Activated naive CD4-positive, alpha-beta T cell treated with anti-CD3 and anti-CD28 coated beads, Interleukin-2, amount 50 U/mL, for 24 hours (primary cell): ENCODE data around the gene FBXW9.
A peak's percentile ranks its signal among the peaks of the same experiment; 100 is the strongest.
"Not testable (repeated sequence)": the region's sequence is repeated elsewhere in the genome, so short reads cannot be mapped to it uniquely, and the experiment has no call there.

Source experiments
- H3K27ac Mint-ChIP-seq: one replicate; pipeline ENCODE4 v1.8.0; 2021; ENCODE audit warnings: mild to moderate bottlenecking, mixed read lengths
- H3K27me3 Mint-ChIP-seq: one replicate; pipeline ENCODE4 v1.8.0; 2021; ENCODE audit warnings: mixed read lengths
- H3K36me3 Mint-ChIP-seq: one replicate; pipeline ENCODE4 v1.8.0; 2021; ENCODE audit warnings: mixed read lengths
- H3K4me1 Mint-ChIP-seq: one replicate; pipeline ENCODE4 v1.8.0; 2021; ENCODE audit warnings: mixed read lengths
- H3K4me3 Mint-ChIP-seq: one replicate; pipeline ENCODE4 v1.8.0; 2021; ENCODE audit warnings: mild to moderate bottlenecking, mixed read lengths
- H3K9me3 Mint-ChIP-seq: one replicate; pipeline ENCODE4 v1.8.0; 2021; ENCODE audit warnings: mixed read lengths

FBXW9 gene

GRCh38 chr19:12696366-12697335 is at the start of gene FBXW9:
FBXW9 (minus strand) TSS chr19:12696631; CDS start chr19:12696581, 50 bp downstream.
- Mint-ChIP-seq H3K4me1 (peaks cover 13% of the 10 kb centered on the region), H3K4me3 (peak within 1 kb of the TSS; percentile 90), H3K27ac (peak within 1 kb of the TSS; percentile 91), H3K36me3 (peaks cover 2% of the 10 kb centered on the region), H3K9me3 (no peaks in the 10 kb centered on the region), H3K27me3 (no peaks in the 10 kb centered on the region)

- peaks cover 13% of the 10 kb centered on the region for H3K36me3 Mint-ChIP-seq
- H3K9me3 Mint-ChIP-seq = no peaks in the 10 kb centered on the region
- no peak overlapping the region for H3K4me3 Mint-ChIP-seq
- no peak overlapping the region for H3K27ac Mint-ChIP-seq
- H3K4me1 Mint-ChIP-seq = peaks cover 5% of the 10 kb centered on the region
- peaks cover 1% of the 10 kb centered on the region for H3K27me3 Mint-ChIP-seq
These were observed 48.9 kb upstream of the FBXW9 start for GRCh38 chr19:12745166-12745897.

GRCh38 chr19:12737835-12738351 is 41.5 kb upstream of the FBXW9 start:
- peaks cover 27% of the 10 kb centered on the region for H3K4me1 Mint-ChIP-seq
- H3K27me3 Mint-ChIP-seq = no peaks in the 10 kb centered on the region
- H3K9me3 Mint-ChIP-seq = no peaks in the 10 kb centered on the region
- H3K4me3 Mint-ChIP-seq = peak overlapping the region; percentile 100
- H3K27ac Mint-ChIP-seq = peak overlapping the region; percentile 87
- peaks cover 4% of the 10 kb centered on the region for H3K36me3 Mint-ChIP-seq

- peaks cover 5% of the 10 kb centered on the region for H3K36me3 Mint-ChIP-seq
- no peaks in the 10 kb centered on the region for H3K27me3 Mint-ChIP-seq
- H3K4me1 Mint-ChIP-seq = peaks cover 34% of the 10 kb centered on the region
- H3K9me3 Mint-ChIP-seq = no peaks in the 10 kb centered on the region
- H3K27ac Mint-ChIP-seq = peak within 1 kb of the TSS; percentile 87
- H3K4me3 Mint-ChIP-seq = peak within 1 kb of the TSS; percentile 100
These were observed 40.8 kb upstream of the FBXW9 start, which contains the start of gene GET3 for GRCh38 chr19:12736995-12737834. GET3 (plus strand) TSS chr19:12737497; CDS start chr19:12737506, 9 bp downstream.

GRCh38 chr19:12733369-12734214 is 37.2 kb upstream of the FBXW9 start:
- H3K27ac Mint-ChIP-seq = peak overlapping the region; percentile 93
- H3K36me3 Mint-ChIP-seq = peaks cover 10% of the 10 kb centered on the region
- peaks cover 43% of the 10 kb centered on the region for H3K4me1 Mint-ChIP-seq
- H3K27me3 Mint-ChIP-seq = no peaks in the 10 kb centered on the region
- no peaks in the 10 kb centered on the region for H3K9me3 Mint-ChIP-seq
- H3K4me3 Mint-ChIP-seq = peak overlapping the region; percentile 92

- Mint-ChIP-seq H3K36me3 (peaks cover 8% of the 10 kb centered on the region), H3K4me1 (peaks cover 31% of the 10 kb centered on the region), H3K4me3 (no peak overlapping the region), H3K9me3 (no peaks in the 10 kb centered on the region), H3K27me3 (no peaks in the 10 kb centered on the region), H3K27ac (no peak overlapping the region)
These were observed 34.9 kb upstream of the FBXW9 start for GRCh38 chr19:12731337-12731736.

- H3K9me3 Mint-ChIP-seq = no peaks in the 10 kb centered on the region
- no peak overlapping the region for H3K4me3 Mint-ChIP-seq
- peaks cover 8% of the 10 kb centered on the region for H3K36me3 Mint-ChIP-seq
- no peaks in the 10 kb centered on the region for H3K27me3 Mint-ChIP-seq
- peak overlapping the region; percentile 5 for H3K27ac Mint-ChIP-seq
- H3K4me1 Mint-ChIP-seq = peaks cover 31% of the 10 kb centered on the region
These were observed 33.6 kb upstream of the FBXW9 start for GRCh38 chr19:12730064-12730463.

- Mint-ChIP-seq H3K27me3 (no peaks in the 10 kb centered on the region), H3K9me3 (no peaks in the 10 kb centered on the region), H3K4me3 (no peak overlapping the region), H3K27ac (no peak overlapping the region), H3K36me3 (peaks cover 8% of the 10 kb centered on the region), H3K4me1 (peaks cover 36% of the 10 kb centered on the region)
These were observed 31.5 kb upstream of the FBXW9 start for GRCh38 chr19:12727745-12728433.

GRCh38 chr19:12726988-12727316 is 30.5 kb upstream of the FBXW9 start:
- no peaks in the 10 kb centered on the region for H3K9me3 Mint-ChIP-seq
- H3K27me3 Mint-ChIP-seq = no peaks in the 10 kb centered on the region
- H3K36me3 Mint-ChIP-seq = peaks cover 9% of the 10 kb centered on the region
- H3K27ac Mint-ChIP-seq = no peak overlapping the region
- no peak overlapping the region for H3K4me3 Mint-ChIP-seq
- peaks cover 27% of the 10 kb centered on the region for H3K4me1 Mint-ChIP-seq

GRCh38 chr19:12725612-12726011 is 29.2 kb upstream of the FBXW9 start:
- H3K4me1 Mint-ChIP-seq = peaks cover 33% of the 10 kb centered on the region
- not testable (repeated sequence) for H3K9me3 Mint-ChIP-seq, H3K27me3 Mint-ChIP-seq, H3K27ac Mint-ChIP-seq, H3K4me3 Mint-ChIP-seq
- peaks cover 16% of the 10 kb centered on the region for H3K36me3 Mint-ChIP-seq

- Mint-ChIP-seq H3K4me3 (peak within 1 kb of the TSS; percentile 98), H3K4me1 (peaks cover 31% of the 10 kb centered on the region), H3K36me3 (peaks cover 11% of the 10 kb centered on the region)
These were observed 27.4 kb upstream of the FBXW9 start, which contains the start of gene TNPO2 for GRCh38 chr19:12723641-12724426. TNPO2 (minus strand) TSS chr19:12723932; CDS start chr19:12720977, 2,955 bp downstream.

GRCh38 chr19:12723381-12723640 is 26.9 kb upstream of the FBXW9 start:
- H3K4me1 Mint-ChIP-seq = peaks cover 37% of the 10 kb centered on the region
- no peaks in the 10 kb centered on the region for H3K9me3 Mint-ChIP-seq
- peaks cover 11% of the 10 kb centered on the region for H3K36me3 Mint-ChIP-seq
- H3K27me3 Mint-ChIP-seq = no peaks in the 10 kb centered on the region
- H3K4me3 Mint-ChIP-seq = peak overlapping the region; percentile 98
- H3K27ac Mint-ChIP-seq = peak overlapping the region; percentile 95

More at GRCh38 chr19:12723641-12724426, 27.4 kb upstream of the FBXW9 start, which contains the start of gene TNPO2:
- H3K9me3 Mint-ChIP-seq = no peaks in the 10 kb centered on the region
- H3K27me3 Mint-ChIP-seq = no peaks in the 10 kb centered on the region
- H3K27ac Mint-ChIP-seq = peak within 1 kb of the TSS; percentile 95

GRCh38 chr19:12722566-12723380 is 26.3 kb upstream of the FBXW9 start:
- H3K4me3 Mint-ChIP-seq = peak overlapping the region; percentile 98
- no peaks in the 10 kb centered on the region for H3K9me3 Mint-ChIP-seq
- H3K4me1 Mint-ChIP-seq = peaks cover 38% of the 10 kb centered on the region
- H3K27me3 Mint-ChIP-seq = no peaks in the 10 kb centered on the region
- H3K36me3 Mint-ChIP-seq = peaks cover 11% of the 10 kb centered on the region
- H3K27ac Mint-ChIP-seq = peak overlapping the region; percentile 95
